Measurements from ENCODE around the gene EIF2AK2. TPM values are rescaled to one million over a fixed set of nuclear protein-coding genes. Genes with fewer than 3 reads are reported as not detected.

The EIF2AK2 gene
- polyA plus RNA-seq, 6 donors from 2014 or later, result 15.7 to 36.3 (median 22.1) TPM

DNA sequence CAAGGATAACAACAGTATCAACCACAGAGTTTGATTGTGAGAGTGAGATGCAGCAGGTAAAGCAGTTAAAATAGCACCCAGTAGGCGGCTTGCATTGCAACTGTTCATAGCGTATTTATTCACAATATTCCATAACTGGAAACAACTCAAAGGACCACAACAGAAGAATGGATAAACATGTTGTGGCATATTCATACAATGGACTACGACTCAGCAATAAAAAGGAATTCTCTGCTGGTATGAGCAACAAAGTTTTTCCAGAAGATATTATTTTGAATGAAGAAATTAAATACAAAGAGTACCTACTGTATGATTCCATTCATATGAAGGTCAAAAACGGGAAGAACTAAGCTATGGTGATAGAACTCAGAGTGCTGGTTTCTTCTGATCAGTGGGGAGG, 47.3 kb downstream of the EIF2AK2 start:
- Mint-ChIP-seq H3K27ac (no peak overlapping the region), H3K27me3 (no peaks in the 10 kb centered on the region), H3K4me3 (no peak overlapping the region), H3K36me3 (peaks cover 21 to 26% of the 10 kb centered on the region in 2 donors), H3K9me3 (no peaks in the 10 kb centered on the region), H3K4me1 (no peaks in the 10 kb centered on the region)
- ATAC-seq (ENCODE audit: low read depth in 2 of 2) (no peak), DNase-seq (no peak)

DNA sequence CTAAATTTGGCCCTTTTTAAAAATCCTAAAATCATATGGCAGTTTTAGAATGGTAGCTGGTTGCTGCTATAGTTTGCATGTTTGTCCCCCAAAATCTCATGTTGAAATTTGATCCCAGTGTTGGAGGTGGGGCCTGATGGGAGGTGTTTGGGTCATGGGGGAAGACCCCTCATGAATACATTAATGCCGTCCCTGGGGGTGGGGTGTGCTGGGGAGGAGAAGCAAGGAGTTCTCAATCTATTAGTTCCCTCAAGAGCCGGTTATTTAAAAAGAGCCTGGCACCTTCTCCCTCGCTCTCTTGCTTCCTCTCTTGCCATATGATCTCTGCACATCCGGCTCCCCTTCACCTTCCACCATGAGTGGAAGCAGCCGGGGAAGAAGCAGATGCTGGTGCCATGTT, 51.6 kb downstream of the EIF2AK2 start:
- Mint-ChIP-seq H3K36me3 (peaks cover 30 to 32% of the 10 kb centered on the region in 2 donors), H3K9me3 (no peaks in the 10 kb centered on the region), H3K4me3 (no peak overlapping the region), H3K27me3 (no peaks in the 10 kb centered on the region), H3K4me1 (no peaks in the 10 kb centered on the region), H3K27ac (no peak overlapping the region)
- DNase-seq (no peak), ATAC-seq (ENCODE audit: low read depth in 2 of 2) (no peak)

DNA sequence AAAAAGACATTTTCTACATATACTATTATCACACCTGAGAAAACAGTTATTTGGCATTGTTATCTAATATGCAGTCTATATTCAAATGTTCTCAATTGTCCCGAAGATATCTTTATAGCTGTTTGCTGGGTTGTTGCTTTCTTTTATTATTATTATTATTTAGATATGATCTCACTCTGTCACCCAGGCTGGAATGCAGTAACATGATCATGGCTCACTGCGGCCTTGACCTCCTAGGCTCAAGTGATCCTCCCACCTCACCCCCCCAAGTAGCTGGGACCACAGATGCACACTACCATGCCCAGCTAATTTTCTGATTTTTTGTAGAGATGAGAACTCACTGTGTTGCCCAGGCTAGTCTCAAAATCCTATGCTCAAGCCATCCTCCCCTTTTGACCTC, 52.6 kb downstream of the EIF2AK2 start:
- ATAC-seq (ENCODE audit: low read depth in 2 of 2) (no peak), DNase-seq (no peak)
- Mint-ChIP-seq H3K36me3 (peaks cover 32 to 33% of the 10 kb centered on the region in 2 donors), H3K4me3 (peak overlapping the region in 1 of 8 donors; percentile 30), H3K4me1 (no peaks in the 10 kb centered on the region), H3K27ac (peak overlapping the region in 2 of 6 donors; percentile 79 to 86), H3K9me3 (no peaks in the 10 kb centered on the region), H3K27me3 (no peaks in the 10 kb centered on the region)

DNA sequence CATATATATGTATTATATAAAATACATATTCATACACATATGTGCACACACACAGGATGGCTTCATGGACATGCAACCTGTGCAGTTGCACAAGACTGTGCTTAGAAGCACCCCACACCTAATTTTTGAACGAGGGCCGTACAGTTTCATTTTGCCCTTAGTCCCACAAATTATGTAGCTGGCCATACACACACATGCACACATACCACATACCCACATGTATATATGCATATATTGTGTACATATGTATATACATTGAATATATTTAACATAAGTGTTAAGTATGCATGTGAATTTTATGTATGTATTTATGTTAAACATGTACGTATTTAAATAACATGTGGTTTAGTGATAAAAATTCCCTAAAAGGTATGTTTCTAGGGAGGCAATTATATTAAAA, 54.2 kb downstream of the EIF2AK2 start:
- DNase-seq, result no peak
- Mint-ChIP-seq H3K9me3 (no peaks in the 10 kb centered on the region), H3K4me3 (no peak overlapping the region), H3K27me3 (no peaks in the 10 kb centered on the region), H3K4me1 (no peaks in the 10 kb centered on the region), H3K27ac (no peak overlapping the region), H3K36me3 (peaks cover 22 to 23% of the 10 kb centered on the region in 2 donors)
- no peak for ATAC-seq (ENCODE audit: low read depth in 2 of 2)

DNA sequence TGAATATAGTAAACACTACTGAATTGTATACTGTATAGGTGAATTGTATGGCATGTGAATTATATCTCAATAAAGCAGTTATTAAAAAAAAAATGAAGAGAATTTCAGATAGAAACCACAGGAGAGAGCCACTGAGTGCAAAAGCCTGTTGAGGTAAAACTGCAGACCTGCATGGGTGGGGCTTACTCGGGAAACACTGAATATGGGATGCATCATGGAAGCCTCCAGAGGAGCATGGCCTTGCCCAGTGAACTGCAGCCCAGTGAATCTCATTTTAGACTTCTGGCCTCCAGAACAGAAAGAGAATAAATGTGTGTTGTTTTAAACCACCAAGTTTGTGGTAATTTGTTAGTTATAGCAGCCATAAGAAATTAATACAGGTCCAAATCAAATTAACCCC, 56.7 kb downstream of the EIF2AK2 start:
- peaks cover 18 to 29% of the 10 kb centered on the region in 2 donors for H3K36me3 Mint-ChIP-seq
- H3K27ac Mint-ChIP-seq, result peak overlapping the region in 3 of 6 donors; percentile 9 to 61 (median 12)
- ATAC-seq (ENCODE audit: low read depth in 2 of 2) (no peak), DNase-seq (no peak)
- H3K9me3 Mint-ChIP-seq, result no peaks in the 10 kb centered on the region
- peaks cover 0 to 4% (median 0%) of the 10 kb centered on the region in 3 donors for H3K4me1 Mint-ChIP-seq
- no peak overlapping the region for H3K4me3 Mint-ChIP-seq
- H3K27me3 Mint-ChIP-seq, result no peaks in the 10 kb centered on the region

DNA sequence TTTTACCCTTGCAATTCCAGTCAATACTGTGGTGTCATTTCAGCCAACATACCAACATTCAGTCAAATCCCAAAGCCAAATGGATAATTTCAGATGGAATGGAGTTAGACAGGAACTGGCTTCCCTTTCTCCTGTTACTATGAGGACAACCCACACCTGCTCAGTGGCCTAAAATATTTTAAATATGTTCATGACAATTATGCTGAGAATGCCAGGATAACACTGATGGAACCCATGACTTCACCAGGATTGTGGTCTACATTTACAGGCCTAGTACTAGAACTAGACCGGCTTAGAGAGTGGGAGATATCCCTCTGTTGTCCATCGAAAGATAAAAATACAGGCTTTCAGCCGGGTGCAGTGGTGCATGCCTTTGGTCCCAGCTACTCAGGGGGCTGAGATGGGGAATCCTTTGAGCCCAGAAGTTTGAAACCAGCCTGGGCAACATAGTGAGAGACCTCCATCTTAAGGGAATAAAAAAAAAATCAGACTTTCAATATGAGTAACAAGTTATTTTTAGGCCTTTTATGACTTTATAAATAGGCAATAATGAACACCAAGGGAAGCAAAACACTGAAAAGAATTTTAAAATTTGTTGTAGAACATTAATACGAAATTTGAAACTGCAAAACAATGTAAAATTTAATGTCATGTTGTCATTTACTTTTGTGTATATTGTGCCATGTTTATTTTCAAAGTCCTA, 58.2 kb downstream of the EIF2AK2 start:
- DNase-seq (no peak), ATAC-seq (ENCODE audit: low read depth in 2 of 2) (no peak)
- Mint-ChIP-seq H3K36me3 (peaks cover 18 to 31% of the 10 kb centered on the region in 2 donors), H3K27ac (peak overlapping the region in 1 of 6 donors; percentile 19), H3K27me3 (no peaks in the 10 kb centered on the region), H3K4me3 (no peak overlapping the region), H3K4me1 (peaks cover 0 to 4% (median 0%) of the 10 kb centered on the region in 3 donors), H3K9me3 (no peaks in the 10 kb centered on the region)

DNA sequence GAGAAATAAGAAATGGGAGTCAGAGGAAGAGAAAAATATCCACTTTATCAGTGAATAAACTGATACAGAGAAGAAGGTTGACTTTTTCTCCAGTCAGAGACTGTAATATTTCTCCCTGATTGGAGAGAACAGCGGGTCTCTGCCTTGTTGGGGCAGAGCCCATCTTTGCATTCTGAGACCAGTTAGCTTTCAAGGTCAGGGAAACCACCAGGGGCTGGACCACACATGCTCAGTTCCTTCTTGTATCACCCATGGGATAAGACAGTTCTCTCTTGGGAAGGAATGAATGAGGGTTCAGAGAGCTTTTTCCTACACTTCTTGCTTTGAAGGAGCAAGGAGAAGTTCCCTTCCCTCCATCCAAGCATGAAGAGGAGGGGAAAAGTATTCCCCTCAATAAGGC, 60.2 kb downstream of the EIF2AK2 start:
- ATAC-seq (ENCODE audit: low read depth in 2 of 2) (no peak), DNase-seq (no peak)
- Mint-ChIP-seq H3K4me3 (no peak overlapping the region), H3K4me1 (peaks cover 0 to 13% (median 8%) of the 10 kb centered on the region in 3 donors), H3K27me3 (no peaks in the 10 kb centered on the region), H3K27ac (peak overlapping the region in 2 of 6 donors; percentile 17 to 44), H3K9me3 (no peaks in the 10 kb centered on the region), H3K36me3 (peaks cover 18 to 31% of the 10 kb centered on the region in 2 donors)

DNA sequence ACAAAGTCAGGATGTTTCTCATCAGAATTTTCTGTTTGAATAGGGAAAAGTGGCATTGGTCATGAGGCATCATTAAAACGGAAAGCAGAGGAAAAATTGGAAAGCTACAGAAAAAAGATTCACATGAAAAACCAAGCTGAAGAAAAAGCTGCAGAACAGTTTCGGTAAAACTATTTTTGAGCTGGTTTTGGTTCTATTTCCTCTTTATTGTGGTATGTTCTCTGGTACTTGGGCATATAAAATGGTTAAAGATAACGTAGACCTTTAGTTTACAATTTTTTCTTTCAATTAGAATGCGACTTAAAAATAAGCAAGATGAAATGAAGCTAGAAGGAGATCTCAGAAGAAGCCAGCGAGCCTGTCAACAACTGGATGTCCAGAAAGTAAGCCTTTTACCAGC, 64.9 kb downstream of the EIF2AK2 start:
- peak overlapping the region; percentile 0 to 96 (median 80) for H3K27ac Mint-ChIP-seq
- H3K36me3 Mint-ChIP-seq, result peaks cover 12 to 24% of the 10 kb centered on the region in 2 donors
- peaks cover 31 to 54% (median 39%) of the 10 kb centered on the region in 3 donors for H3K4me1 Mint-ChIP-seq
- no peaks in the 10 kb centered on the region for H3K9me3 Mint-ChIP-seq
- H3K4me3 Mint-ChIP-seq, result peak overlapping the region; percentile 56 to 92 (median 72)
- ATAC-seq (ENCODE audit: low read depth in 2 of 2) (peak; percentile 47 to 49), DNase-seq (peak; percentile 59)
- H3K27me3 Mint-ChIP-seq, result no peaks in the 10 kb centered on the region

DNA sequence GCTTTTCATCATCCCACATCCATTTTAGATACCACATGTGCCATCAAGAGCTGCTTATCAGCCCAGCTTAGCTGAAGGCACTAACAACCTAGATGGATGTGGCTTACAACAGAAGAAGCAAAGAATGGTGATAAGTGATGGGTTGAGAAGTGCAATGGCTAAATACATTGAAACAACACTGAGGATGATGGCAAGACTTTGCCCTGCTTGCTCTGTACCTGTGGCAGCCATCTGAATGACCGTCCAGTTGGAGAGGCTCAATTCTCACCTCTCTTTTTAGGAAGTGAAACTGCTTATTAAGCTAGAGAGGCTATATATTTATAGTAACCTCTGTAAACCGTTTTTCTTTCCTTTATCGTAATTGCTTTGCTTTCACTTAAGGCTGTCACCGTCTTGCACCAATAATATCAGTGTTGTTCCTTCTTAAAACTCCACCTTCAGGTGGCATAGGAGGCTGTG, 66.7 kb downstream of the EIF2AK2 start:
- peak; percentile 89 to 90 for ATAC-seq (ENCODE audit: low read depth in 2 of 2)

DNA sequence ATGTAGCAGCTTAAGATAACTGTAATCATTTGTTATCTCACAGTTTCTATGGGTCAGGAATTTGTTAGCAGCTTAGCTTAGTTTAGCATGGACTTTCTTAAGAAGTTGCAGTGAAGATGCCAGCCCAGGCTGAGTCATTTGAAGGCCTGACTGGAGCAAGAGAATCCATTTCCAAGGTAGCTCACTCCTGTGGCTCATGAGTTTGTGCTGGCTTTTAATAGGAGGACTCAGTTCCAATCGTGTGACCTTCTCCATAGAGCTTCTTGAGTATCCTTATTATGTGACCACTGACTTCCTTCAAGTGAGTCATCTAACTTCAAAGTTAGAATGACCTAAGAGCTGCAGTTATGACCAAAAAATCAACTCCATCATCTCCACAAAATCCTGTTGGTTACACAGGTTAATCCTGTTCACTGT, 71.0 kb downstream of the EIF2AK2 start:
- no peaks in the 10 kb centered on the region for H3K9me3 Mint-ChIP-seq

More for the DNA sequence above, 66.7 kb downstream of the EIF2AK2 start:
- peak; percentile 70 for DNase-seq
- Mint-ChIP-seq H3K27ac (peak overlapping the region in 5 of 6 donors; percentile 65 to 96 (median 84)), H3K36me3 (peaks cover 6 to 17% of the 10 kb centered on the region in 2 donors), H3K27me3 (no peaks in the 10 kb centered on the region), H3K4me1 (peaks cover 32 to 59% (median 35%) of the 10 kb centered on the region in 3 donors), H3K4me3 (peak overlapping the region in 7 of 8 donors; percentile 44 to 82 (median 61)), H3K9me3 (no peaks in the 10 kb centered on the region)

DNA sequence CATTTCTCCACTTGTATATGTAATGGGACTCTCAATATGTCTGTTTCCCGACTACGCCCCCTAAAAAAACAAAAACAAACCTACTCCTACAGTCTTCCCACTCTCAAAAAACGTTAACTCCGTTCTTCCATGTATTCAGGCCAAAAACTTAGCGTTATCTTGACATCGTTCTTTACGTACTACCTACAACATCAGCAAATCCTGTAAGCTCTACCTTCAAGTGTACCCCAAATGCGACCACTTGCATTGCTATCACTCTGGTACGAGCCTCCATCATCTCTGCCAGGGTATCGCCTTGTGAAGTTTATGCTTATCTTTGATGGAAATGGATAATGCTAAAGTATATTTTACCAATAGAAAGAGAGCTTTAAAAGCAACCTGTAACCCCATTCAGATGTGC, 72.0 kb downstream of the EIF2AK2 start:
- no peak for DNase-seq
- Mint-ChIP-seq H3K27ac (no peak overlapping the region), H3K27me3 (no peaks in the 10 kb centered on the region), H3K4me3 (no peak overlapping the region), H3K9me3 (no peaks in the 10 kb centered on the region), H3K4me1 (peaks cover 27 to 52% (median 31%) of the 10 kb centered on the region in 3 donors), H3K36me3 (peaks cover 8 to 24% of the 10 kb centered on the region in 2 donors)
- no peak for ATAC-seq (ENCODE audit: low read depth in 2 of 2)

More for the DNA sequence above, 71.0 kb downstream of the EIF2AK2 start:
- DNase-seq (no peak), ATAC-seq (ENCODE audit: low read depth in 2 of 2) (no peak)
- H3K27ac Mint-ChIP-seq, result peak overlapping the region in 1 of 6 donors; percentile 55
- peak overlapping the region in 1 of 8 donors; percentile 48 for H3K4me3 Mint-ChIP-seq
- peaks cover 32 to 49% (median 40%) of the 10 kb centered on the region in 3 donors for H3K4me1 Mint-ChIP-seq
- H3K36me3 Mint-ChIP-seq, result peaks cover 8 to 24% of the 10 kb centered on the region in 2 donors
- H3K27me3 Mint-ChIP-seq, result no peaks in the 10 kb centered on the region

DNA sequence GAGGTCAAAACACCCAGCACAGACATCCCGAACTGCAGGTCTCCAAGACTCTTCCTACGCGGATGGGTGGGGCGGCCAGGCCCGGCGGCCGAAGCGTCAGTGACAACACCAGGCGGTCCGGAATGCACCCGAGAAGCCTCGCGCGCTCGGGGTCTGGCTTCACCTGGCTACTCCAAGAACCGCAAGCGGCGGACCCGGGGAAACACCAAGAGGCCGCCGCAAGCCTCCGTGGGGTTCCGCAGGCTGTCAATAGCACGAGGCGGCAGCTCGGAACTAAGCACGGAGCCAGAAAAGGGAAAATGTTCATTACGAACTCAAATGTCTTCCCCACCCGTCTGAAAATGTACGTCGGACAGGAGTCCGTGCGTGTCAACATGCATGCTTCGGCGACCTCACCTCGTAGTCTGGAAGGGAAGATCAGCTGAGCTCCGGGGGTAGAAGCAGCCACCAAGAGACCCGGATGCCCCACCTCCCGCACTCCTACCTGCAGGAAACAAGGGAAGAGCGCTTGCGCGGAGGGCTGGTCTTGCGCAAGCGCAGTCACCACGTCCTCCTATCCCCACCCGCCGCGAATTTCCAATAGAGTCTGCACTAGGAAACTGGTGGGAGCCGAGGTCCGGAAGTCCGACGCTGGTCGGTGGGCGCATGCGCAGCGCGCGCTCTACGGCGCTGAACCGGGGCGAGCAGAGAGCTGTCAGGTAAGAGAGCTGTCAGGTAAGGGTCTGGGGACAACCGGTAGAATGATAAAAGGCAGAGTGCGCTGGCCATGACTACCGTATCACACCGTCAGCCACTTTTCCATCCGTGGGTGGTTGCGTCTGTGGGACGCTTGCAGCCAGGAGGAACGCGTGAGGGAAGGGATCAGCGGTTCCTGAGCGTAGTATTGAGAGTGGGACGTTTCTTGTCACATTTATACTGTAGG, 72.6 kb downstream of the EIF2AK2 start, which contains the start of the genes GPATCH11 and HEATR5B:
GPATCH11 (plus strand) TSS at position 646 of the 922 bp plus-strand sequence. CDS start 3,864 bp downstream, outside the sequence.
HEATR5B (minus strand) TSS at position 500 of the 922 bp plus-strand sequence. CDS start 958 bp downstream, outside the sequence.
- peaks cover 20 to 52% (median 24%) of the 10 kb centered on the region in 3 donors for H3K4me1 Mint-ChIP-seq
- peak; percentile 80 to 82 for ATAC-seq (ENCODE audit: low read depth in 2 of 2)
- H3K36me3 Mint-ChIP-seq, result peaks cover 8 to 23% of the 10 kb centered on the region in 2 donors
- no peaks in the 10 kb centered on the region for H3K27me3 Mint-ChIP-seq
- peak; percentile 87 for DNase-seq
- H3K4me3 Mint-ChIP-seq, result peak within 1 kb of the TSS in 1 of 8 donors; percentile 78
- H3K27ac Mint-ChIP-seq, result peak within 1 kb of the TSS in 1 of 6 donors; percentile 93
- no peaks in the 10 kb centered on the region for H3K9me3 Mint-ChIP-seq

DNA sequence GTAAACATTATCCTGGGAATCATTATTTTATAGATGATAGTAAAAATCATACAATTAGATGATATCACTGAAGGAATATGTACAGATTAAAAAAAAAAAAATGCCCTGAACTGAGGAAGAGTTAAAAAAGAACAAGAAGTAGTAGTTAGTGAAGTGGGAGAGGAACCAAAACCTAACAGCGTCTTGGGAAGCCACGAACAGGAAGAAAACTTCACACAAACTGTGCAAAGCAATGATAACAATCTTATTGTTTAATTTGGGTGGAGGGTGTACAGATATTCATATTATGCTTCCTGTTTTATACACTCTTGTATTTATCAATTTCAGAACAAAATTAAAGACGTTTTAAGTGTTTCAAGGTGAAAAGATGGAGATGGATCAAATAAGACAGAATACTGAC, 76.1 kb downstream of the EIF2AK2 start:
- H3K27ac Mint-ChIP-seq, result peak overlapping the region in 5 of 6 donors; percentile 57 to 95 (median 89)
- no peaks in the 10 kb centered on the region for H3K27me3 Mint-ChIP-seq
- H3K4me3 Mint-ChIP-seq, result peak overlapping the region in 5 of 8 donors; percentile 68 to 85 (median 82)
- peaks cover 21 to 29% of the 10 kb centered on the region in 2 donors for H3K36me3 Mint-ChIP-seq
- H3K9me3 Mint-ChIP-seq, result no peaks in the 10 kb centered on the region
- DNase-seq (peak; percentile 27), ATAC-seq (ENCODE audit: low read depth in 2 of 2) (no peak)
- peaks cover 15 to 41% (median 18%) of the 10 kb centered on the region in 3 donors for H3K4me1 Mint-ChIP-seq

Measured in naive B cell (primary cell).